ENCODE data around the gene CIAO3. TPM values are rescaled to one million over a fixed set of nuclear protein-coding genes. Genes with fewer than 3 reads are reported as not detected.

Gene CIAO3
- total RNA-seq, 2 donors from 2014 or later = 22.6 to 23.3 TPM

DNA sequence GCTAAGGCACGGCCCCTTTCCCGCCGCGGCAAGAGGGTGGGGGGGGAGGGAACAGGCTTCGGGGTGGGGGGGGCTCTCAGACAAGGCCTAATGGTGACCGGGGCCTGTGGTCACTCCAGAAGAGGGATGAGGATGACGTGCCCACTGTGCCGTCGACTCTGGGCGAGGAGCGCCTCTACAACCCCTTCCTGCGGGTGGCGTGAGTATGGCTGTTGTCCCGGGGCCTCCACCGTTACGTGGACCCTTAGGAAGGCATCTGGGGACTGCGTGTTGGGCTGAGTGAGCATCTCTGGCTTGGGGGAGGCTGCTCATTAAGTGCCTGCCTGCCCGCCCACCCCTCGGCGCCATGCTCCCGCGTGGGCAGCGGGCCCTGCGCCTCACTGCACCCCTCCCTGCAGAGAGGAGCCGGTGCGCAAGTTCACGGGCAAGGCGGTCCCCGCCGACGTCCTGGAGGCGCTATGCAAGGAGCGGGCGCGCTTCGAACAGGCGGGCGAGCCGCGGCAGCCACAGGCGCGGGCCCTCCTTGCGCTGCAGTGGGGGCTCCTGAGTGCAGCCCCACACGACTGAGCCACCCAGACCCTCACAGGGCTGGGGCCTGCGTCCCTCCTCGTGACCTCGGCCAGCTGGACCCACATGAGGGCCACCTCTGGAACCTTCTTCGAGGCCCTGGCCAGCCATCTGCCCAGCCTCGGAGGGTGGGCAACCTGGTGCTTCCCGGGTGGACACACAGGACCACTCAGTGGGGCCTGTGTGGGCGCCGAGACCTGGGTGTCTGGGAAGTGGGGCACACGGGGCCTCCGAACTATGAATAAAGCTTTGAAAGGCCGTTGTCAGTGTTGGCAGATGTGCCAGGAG is 11.7 kb downstream of the CIAO3 start:
- DNase-seq (no peak), ATAC-seq (no peak)
- intact Hi-C loops (cut with DNase I) = no loop called here

DNA sequence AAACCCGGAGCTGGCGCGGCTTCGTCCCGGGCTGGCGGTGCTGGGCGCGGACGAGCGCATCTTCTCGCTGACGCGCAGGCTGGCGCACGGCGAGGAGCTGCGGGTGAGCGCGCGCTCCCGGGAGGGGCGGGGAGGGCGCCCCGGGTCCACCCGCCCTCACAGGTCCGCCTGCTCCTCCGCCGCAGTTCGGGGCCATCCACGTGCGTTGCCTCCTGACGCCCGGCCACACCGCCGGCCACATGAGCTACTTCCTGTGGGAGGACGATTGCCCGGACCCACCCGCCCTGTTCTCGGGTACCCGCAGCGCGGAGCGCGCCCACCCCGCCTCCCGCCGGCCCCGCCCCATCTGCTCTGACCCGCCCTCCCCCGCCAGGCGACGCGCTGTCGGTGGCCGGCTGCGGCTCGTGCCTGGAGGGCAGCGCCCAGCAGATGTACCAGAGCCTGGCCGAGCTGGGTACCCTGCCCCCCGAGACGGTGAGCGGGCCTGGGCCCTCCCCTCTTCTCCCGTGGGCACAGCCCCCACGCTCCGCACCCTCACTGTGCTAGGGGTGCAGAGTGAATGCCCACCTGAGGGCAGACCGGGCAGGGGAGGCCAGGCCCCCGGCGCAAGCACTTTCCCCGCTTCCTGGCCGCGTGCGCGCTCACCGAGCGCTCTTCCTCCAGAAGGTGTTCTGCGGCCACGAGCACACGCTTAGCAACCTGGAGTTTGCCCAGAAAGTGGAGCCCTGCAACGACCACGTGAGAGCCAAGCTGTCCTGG is 12.5 kb downstream of the CIAO3 start:
- ATAC-seq (peak; percentile 46 to 64), DNase-seq (peak; percentile 77)
- intact Hi-C loops (cut with DNase I) = no loop called here

DNA sequence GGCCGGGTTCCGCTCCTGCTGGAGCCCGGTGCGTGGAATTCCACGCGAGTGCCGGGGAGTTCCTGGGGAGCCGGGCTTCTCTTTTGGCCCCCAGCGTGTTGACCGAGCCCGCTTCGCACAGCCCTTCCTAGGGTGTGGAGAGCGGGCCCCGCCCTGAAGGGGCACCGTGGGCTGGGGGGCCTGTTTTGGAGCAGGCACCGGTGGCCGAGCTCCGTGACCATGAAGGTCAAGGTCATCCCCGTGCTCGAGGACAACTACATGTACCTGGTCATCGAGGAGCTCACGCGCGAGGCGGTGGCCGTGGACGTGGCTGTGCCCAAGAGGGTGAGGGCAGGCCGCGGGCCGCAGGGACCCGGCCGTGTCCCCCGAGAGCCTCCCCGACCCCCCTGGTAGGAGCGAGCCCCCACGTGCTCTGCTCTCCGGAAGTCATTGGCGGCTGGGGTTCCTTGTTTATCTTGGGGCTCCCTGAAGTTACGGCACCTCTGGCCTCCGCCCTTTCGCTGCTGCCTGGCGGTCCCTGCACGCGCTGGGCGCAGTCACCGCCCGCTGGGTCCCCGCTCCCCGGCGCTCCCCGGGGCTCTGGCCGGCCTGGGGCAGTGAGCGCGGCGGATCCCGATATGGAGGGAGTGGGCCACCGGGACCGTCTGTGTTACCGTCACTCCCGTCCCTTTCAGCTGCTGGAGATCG is 13.4 kb downstream of the CIAO3 start:
- intact Hi-C loops (cut with DNase I) = no loop called here
- DNase-seq (no peak), ATAC-seq (peak; percentile 5 to 6)

DNA sequence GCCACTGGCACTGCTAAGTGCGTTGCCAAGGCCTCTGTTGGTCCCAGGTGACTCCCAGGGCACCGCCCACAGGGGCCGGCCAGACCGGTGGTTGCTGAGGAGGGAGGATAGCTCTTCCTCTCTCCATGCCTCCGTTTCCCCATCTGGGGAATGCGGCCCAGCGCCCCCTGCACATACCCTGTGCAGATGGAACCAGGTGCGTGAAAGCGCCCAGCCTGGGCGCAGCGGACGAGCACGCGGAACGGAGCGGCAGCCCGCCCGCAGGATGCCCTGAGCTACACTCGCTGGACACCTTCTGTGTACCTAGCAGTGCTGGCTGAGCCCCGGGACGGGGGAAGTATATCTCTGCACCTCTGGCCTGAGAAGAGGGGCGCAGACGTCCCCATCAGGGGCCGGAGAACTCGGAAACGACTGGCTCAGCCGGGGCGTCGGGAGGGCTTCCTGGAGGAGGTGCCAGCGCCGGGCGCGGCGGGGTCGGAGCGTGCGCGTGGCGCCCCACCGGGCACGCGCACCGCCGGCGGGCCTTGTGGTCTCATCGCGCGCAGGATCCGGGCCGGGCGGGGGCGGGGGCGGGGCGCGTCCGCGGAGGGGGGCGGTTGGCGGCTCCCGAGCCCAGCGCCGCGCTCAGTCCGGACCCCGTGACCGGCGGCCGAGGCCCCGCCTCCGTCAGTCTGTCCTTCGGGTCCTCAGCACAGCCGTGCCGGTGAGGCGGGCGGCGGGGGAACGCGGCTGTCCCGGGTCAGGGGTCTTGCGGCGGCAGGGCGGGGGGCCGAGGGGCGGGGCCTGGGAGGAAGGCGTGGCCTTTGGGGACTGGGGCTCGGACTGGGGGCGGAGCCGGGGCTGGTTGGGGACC is 14.1 kb downstream of the CIAO3 start, which contains the start of the genes CCDC78 and HAGHL:
TSS of gene CCDC78 (minus strand) at position 6 of the 853 bp plus-strand sequence. CDS start 76 bp downstream, outside the sequence.
TSS of gene HAGHL (plus strand) at position 669 of the 853 bp plus-strand sequence. CDS start 404 bp downstream, outside the sequence.
- DNase-seq = peak; percentile 78
- ATAC-seq = peak; percentile 45 to 52

DNA sequence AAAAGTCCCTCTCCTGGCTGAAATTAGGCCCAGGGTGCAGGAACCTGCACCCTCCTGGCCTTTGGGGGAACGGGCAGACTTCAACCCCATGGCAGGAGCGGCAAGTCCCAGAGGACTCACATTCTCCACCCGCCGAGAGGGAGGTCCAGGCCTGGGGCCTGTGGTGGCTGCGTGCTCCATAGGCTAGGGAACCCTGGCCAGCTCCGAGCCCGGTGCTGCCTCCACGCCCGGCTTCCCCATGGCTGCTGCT is 14.7 kb downstream of the CIAO3 start:
- DNase-seq = no peak
- intact Hi-C loops (cut with DNase I) = no loop called here
- ATAC-seq = no peak

More for the DNA sequence above, 14.1 kb downstream of the CIAO3 start, which contains the start of the genes CCDC78 and HAGHL:
- intact Hi-C loops (cut with DNase I) = no loop called here

DNA sequence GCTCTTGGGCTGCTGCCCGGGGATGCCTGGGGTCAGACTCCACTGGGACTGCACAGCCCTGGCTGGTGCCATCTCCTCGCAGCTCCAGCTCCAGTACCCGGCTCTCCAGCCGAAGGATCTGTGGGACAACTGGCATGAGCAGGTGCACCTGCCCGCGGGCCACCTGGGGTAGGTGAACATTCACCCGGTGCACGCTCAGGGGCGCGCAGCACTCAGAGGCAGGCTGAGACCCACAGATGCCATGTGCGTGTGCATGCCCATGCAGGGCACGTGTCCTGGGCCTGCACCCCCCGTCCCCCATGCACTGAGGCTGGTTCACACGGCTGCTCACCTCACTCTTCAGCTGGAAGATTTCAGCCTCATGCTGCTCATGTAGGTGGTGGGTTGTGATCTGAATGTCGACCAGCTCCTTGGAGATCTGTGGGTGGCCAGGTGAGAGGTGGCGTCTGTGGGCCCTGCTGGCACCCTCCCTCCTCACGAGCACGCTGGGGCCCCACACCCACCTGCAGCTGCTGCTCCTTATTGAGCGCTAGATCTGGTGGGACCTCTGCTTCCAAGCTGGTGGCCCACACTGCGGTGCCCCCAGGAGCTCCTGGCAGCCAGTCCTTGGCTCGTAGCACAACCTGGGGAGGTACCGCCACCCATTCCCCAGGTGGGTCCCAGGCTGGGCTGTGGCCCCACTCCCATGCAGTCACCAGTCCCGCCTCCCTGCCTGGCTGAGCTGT is 15.2 kb downstream of the CIAO3 start:
- ATAC-seq (no peak), DNase-seq (no peak)
- intact Hi-C loops (cut with DNase I) = no loop called here

DNA sequence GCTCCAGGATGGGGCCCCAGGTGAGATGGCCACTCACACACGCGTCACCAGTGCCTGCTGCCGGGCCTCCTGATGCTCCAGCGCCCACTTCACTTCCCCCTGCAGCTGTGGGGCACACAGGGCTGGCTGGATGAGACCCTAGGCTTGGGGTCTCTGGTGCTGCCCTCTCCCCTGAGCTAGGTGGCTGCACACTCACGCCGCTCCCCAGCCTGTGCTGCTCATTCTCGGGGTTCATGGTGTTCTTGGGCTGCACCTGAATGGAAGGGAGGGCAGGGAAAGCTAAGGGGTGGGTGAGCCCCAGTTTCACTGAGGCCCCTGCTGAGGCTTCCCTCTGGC is 15.8 kb downstream of the CIAO3 start:
- DNase-seq (no peak), ATAC-seq (no peak)
- intact Hi-C loops (cut with DNase I) = no loop called here

DNA sequence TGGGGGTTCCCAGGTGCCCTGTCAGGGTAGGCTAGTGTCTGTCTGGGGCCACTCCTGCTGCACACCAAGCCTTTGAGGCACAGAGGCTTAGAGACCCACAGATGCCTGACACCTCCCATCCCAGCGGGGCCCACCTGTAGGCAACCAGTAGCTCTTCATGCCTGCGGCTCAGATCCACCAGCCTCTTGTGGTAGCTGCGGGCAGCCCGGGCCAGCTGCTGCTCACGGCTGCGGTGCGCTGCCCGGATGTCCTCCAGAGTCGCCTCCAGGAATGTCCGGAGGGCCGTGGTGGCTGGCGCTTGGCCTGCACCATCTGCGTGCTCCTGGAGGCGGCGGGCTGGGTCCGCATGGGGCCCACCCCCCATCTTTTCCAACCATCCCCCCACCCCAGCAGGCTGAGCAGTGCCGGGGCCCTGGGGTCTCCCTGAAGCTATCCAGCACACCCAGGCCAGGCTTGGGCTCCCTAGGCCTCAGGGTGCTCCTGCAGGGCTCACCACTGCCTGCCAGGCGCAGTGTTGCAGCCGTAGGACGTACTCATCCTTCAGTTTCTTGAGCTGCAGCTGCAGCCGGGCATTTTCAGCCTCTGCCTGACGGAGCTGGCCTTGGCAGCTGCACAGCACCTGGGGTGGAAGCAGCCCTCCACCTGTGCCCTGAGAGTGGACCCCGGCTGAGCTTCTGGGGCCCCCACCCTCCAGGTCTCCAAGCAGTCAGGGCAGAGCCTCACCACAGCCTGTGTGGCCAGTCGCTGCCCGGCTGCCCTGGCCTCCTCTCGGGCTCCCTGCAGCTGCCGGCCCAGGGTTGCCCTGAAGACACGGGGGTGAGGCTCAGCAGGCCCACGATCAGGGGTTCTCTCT is 16.4 kb downstream of the CIAO3 start:
- ATAC-seq = no peak
- DNase-seq = no peak
- intact Hi-C loops (cut with DNase I) = no loop called here

DNA sequence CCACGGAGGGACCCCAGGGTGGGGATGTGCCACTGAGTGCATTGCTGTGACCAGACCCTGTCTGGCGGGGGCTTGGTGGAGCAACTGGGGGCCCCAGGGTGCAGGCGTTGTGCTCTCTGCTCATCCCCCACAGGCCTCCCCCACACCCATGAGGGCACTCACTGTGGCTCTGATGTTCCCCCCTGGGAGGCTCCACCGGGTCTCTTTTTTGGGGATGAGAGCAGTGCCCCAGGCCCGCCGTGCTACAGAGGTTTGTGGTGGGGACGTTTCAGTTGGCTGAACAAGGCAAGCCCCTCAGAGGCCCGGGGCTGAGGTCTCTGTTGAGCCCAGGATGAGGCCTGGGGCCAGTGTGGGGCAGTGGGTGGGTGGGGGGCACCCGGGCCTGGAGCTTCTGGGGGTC is 17.1 kb downstream of the CIAO3 start:
- no peak for ATAC-seq
- DNase-seq = no peak
- intact Hi-C loops (cut with DNase I) = no loop called here

DNA sequence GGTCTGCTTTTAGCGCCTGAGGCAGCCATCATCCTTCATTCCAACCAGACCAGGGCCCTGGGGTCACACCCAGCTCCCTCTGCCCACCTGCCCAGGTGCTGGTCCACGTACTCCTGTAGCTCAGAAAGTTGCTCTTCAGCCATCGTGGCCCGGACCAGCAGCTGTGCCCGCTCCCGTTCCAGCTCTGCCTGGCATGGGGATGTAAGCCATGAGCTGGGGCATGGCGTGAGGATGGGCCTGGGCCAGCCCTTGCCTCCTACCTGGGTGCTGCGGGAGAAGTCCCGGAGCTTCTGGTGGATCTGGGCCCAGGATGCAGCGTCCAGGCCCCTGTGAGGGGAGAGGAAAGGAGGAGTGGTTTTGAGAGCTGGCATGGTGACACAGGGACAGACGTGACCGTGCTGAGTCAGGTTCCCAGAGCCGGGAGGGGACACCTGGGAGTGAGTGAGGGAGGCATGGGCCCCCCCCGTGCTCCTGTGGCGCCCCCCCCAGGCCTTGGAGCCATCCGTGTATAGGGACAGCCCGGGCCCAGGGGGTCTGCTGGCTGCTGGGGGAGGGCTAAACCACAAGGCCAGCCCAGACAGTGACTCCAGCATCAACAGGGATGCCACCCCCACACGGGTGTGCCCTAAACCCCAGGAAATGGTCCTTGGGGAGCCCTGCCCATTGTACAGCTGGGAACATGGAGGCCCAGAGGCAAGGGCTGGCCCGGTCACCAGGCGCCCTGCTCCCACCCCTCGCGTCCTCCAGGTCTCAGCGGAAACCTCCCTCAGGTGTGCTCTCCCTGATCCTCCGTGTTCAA is 17.8 kb downstream of the CIAO3 start:
- intact Hi-C loops (cut with DNase I) = no loop called here
- DNase-seq (no peak), ATAC-seq (no peak)

DNA sequence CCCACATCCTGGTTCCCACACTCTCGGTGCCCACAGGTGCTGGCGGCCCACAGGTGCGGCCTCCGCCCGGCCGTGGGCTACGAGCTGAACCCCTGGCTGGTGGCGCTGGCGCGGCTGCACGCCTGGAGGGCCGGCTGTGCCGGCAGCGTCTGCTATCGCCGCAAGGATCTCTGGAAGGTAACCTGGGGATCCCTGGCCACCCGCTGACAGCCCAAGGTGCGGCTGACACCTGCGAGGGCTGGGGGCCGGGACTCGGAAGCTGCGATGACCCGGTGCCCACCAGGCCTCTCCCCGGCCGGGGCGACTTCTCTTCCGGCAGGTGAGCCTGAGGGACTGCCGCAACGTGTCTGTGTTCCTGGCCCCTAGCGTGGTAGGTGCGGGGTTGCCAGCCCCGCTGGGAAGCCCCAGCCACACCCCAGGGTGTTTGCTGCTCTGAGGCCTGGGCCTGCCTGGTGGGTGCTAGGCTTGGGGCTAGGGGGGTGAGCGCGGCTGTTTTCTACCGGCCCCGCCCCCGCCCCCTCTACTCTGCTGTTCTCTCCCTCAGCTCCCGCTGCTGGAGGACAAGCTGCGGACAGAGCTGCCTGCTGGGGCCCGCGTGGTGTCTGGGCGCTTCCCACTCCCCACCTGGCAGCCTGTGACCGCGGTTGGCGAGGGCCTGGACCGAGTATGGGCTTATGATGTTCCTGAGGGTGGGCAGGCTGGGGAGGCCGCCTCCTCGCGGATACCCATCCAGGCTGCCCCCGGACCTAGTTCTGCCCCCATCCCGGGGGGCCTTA is 18.8 kb downstream of the CIAO3 start:
- DNase-seq (no peak), ATAC-seq (no peak)
- intact Hi-C loops (cut with DNase I) = no loop called here

DNA sequence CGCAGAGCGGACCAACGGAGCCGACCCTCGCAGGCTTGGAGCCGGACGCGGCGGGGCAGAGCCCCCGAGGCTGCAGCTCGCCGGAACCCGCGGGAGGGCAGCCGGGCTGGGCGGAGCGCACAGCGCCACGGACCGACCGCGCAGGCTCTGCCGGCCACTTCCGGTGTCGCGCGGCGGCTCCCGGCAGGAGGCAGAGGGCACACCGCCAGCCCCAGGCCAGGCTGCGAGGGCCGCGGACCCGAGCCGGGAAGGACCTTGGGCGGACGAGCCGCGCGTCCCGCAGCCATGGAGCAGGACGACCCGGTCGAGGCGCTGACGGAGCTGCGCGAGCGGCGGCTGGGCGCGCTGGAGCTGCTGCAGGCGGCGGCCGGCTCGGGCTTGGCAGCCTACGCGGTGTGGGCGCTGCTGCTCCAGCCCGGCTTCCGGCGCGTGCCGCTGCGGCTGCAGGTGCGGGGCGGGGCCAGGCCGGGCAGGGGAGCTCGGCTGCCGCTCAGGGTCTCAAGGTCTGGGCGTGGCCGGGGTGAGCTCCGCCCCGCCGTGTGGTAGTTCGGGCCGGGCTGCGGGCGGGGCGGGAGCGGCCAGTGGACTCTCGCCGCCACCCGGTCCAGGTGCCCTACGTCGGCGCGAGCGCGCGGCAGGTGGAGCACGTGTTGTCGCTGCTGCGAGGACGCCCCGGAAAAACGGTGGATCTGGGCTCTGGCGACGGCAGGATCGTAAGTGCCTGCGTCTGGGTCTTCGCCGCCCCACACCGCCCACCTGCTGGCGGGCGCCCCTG is 19.6 kb downstream of the CIAO3 start, which contains the start of gene ANTKMT:
TSS of gene ANTKMT (plus strand) at position 157 of the 775 bp plus-strand sequence. CDS start at position 286, 129 bp downstream.
- peak; percentile 84 to 90 for ATAC-seq
- intact Hi-C loops (cut with DNase I) = no loop called here
- DNase-seq = peak; percentile 82

DNA sequence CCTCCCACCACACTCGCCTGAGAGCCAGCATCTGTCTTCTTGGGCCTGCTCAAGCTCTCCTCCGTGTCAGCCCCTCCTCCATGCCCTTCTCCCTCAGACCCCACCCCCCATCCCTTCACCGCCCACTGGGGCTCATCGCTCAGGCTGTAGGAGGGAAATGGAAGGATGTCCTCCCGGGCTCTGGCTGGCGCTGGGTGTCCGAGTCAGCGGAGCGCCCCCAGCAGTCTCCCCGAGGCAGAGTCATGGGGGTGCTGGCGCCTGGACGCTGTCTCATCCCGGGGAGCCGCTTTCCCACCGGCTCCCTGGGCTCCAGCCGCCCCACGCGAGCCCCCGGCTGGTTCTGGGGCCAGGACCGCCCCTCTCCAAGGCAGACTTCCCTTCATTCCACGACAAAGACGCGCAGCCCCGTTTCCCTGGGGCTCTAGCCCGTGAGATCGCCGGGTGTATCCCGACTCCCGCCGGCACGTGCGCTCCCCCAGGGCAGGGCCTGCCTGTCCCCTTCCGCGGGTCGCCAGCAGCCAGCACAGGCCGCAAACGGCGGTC is 20.3 kb downstream of the CIAO3 start:
- DNase-seq (peak; percentile 71), ATAC-seq (peak; percentile 63 to 65)
- intact Hi-C loops (cut with DNase I) = no loop called here

DNA sequence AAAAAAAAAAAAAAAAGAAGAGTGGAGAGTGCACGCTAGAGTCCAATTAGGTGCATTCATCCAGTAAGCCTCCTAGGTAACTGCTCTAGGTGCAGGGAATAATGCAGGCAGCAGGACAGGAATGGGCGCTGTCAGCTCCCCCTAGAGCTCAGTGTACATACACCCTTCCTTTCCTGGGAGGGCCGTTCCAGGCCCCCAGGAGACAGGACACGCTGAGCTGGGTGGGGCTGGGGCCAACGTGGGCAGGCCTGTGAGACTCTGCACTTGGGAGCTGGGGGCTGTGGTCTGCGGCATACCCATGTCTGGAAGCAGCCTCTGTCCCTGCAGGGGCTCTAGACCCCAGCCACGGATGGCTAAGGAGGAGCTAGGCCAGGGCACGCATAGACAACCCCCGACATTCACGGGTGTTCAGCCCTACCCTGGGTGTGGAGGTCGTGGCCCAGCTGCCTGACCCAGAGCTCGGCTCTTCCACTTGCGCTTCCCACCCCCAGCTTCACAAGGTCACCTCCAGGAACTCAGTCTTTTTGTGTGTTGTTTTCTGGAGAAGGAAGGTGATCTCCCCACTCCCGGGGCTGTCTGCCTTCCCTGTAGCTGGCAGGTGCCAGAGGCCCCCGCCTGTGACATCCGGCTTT is 20.9 kb downstream of the CIAO3 start:
- intact Hi-C loops (cut with DNase I) = loop anchor here in 1 of 2 donors (10.0 kb wide), 1 partner anchor 335 kb away; no protein-coding TSS in a partner anchor
- no peak for ATAC-seq
- DNase-seq = no peak

Data from left cardiac atrium (tissue), 4 donors.